ENCODE data around the gene SLC25A17.
"Not testable (repeated sequence)": the region's sequence is repeated elsewhere in the genome, so short reads cannot be mapped to it uniquely, and the experiment has no call there.

SLC25A17 gene

DNA sequence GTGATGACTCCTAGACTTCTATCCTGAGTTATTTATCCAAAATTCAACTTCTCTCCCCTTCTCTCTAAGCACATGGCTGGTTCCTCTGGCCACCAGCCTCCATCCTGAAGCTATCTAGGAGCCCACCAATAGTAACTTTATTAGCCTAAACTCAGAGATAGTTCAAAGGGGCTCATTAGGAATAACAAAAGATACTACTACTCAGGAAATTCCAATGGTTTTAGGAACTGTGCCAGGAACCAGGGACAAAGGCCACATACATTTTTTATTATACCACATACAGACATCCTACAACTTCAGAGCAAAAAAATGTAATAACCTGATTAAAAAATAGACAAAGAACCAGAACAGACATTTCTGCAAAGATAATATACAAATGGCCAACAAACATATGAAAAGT is 27.9 kb downstream of the SLC25A17 start:
- Histone ChIP-seq H3K9ac (ENCODE audit: low read depth, low read length) (no peak overlapping the region), H3K79me2 (ENCODE audit: insufficient read depth, low read length) (no peaks in the 10 kb centered on the region), H3K4me2 (ENCODE audit: insufficient read depth, low read length) (no peak overlapping the region), H3K27me3 (ENCODE audit: insufficient read depth, low read length, poor library complexity) (no peaks in the 10 kb centered on the region), H3K4me1 (ENCODE audit: insufficient read depth, low read length) (no peaks in the 10 kb centered on the region), H4K20me1 (ENCODE audit: insufficient read depth, low read length) (no peaks in the 10 kb centered on the region), H3K36me3 (ENCODE audit: insufficient read depth, low read length) (peaks cover 43% of the 10 kb centered on the region), H3K9me3 (ENCODE audit: insufficient read depth, low read length, severe bottlenecking) (no peaks in the 10 kb centered on the region), H3K27ac (ENCODE audit: low read length) (no peak overlapping the region), H2AFZ (ENCODE audit: low read depth, low read length) (no peak overlapping the region), H3K4me3 (ENCODE audit: low read depth in 1 of 2, low read length in 2 of 2) (no peak overlapping the region)
- ATAC-seq (ENCODE audit: insufficient read depth, low read depth) (no peak), DNase-seq (no peak)
- TF ChIP-seq, protein P1, sequence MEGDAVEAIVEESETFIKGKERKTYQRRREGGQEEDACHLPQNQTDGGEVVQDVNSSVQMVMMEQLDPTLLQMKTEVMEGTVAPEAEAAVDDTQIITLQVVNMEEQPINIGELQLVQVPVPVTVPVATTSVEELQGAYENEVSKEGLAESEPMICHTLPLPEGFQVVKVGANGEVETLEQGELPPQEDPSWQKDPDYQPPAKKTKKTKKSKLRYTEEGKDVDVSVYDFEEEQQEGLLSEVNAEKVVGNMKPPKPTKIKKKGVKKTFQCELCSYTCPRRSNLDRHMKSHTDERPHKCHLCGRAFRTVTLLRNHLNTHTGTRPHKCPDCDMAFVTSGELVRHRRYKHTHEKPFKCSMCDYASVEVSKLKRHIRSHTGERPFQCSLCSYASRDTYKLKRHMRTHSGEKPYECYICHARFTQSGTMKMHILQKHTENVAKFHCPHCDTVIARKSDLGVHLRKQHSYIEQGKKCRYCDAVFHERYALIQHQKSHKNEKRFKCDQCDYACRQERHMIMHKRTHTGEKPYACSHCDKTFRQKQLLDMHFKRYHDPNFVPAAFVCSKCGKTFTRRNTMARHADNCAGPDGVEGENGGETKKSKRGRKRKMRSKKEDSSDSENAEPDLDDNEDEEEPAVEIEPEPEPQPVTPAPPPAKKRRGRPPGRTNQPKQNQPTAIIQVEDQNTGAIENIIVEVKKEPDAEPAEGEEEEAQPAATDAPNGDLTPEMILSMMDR (IDR thresholded peaks at IDR 0.05; ENCODE audit: borderline replicate concordance, extremely low read depth, low read length, poor library complexity, severe bottlenecking) = no peak
- no peak for TF ChIP-seq EZH2 (IDR thresholded peaks at IDR 0.05; ENCODE audit: borderline replicate concordance, low read depth, low read length, severe bottlenecking)

DNA sequence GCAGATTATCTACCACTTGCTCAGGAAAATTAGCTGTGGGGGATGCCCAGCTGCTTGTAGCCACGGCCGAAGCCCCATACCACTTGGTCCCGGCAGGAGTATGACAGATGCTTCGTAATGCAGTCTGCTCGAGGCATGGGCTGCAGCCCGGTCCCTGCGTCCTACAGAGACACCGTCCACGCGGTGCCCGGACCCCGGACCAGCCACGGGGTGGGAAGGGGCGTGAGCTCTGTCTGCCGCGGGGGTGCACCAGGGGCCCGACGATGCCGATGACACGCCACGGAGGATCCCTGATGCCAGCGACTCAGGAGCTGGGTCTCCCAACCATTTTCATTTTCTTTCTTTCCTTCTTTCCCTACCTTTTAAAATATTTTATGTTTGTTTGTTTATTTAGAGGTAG is 30.0 kb downstream of the SLC25A17 start:
- no peak overlapping the region for H3K4me3 ChIP-seq (ENCODE audit: low read depth in 1 of 2, low read length in 2 of 2)
- ATAC-seq (ENCODE audit: insufficient read depth, low read depth) (no peak), DNase-seq (no peak)
- no peaks in the 10 kb centered on the region for H3K4me1 ChIP-seq (ENCODE audit: insufficient read depth, low read length)
- peaks cover 53% of the 10 kb centered on the region for H3K36me3 ChIP-seq (ENCODE audit: insufficient read depth, low read length)
- no peak overlapping the region for H2AFZ ChIP-seq (ENCODE audit: low read depth, low read length)
- no peak overlapping the region for H3K9ac ChIP-seq (ENCODE audit: low read depth, low read length)
- H3K4me2 ChIP-seq (ENCODE audit: insufficient read depth, low read length) = no peak overlapping the region
- H3K27ac ChIP-seq (ENCODE audit: low read length) = no peak overlapping the region
- H3K9me3 ChIP-seq (ENCODE audit: insufficient read depth, low read length, severe bottlenecking) = no peaks in the 10 kb centered on the region
- H3K27me3 ChIP-seq (ENCODE audit: insufficient read depth, low read length, poor library complexity) = no peaks in the 10 kb centered on the region
- H4K20me1 ChIP-seq (ENCODE audit: insufficient read depth, low read length) = no peaks in the 10 kb centered on the region
- H3K79me2 ChIP-seq (ENCODE audit: insufficient read depth, low read length) = no peaks in the 10 kb centered on the region
- TF ChIP-seq EZH2 (IDR thresholded peaks at IDR 0.05; ENCODE audit: borderline replicate concordance, low read depth, low read length, severe bottlenecking) = no peak
- TF ChIP-seq, protein P1 (IDR thresholded peaks at IDR 0.05; ENCODE audit: borderline replicate concordance, extremely low read depth, low read length, poor library complexity, severe bottlenecking) = no peak

DNA sequence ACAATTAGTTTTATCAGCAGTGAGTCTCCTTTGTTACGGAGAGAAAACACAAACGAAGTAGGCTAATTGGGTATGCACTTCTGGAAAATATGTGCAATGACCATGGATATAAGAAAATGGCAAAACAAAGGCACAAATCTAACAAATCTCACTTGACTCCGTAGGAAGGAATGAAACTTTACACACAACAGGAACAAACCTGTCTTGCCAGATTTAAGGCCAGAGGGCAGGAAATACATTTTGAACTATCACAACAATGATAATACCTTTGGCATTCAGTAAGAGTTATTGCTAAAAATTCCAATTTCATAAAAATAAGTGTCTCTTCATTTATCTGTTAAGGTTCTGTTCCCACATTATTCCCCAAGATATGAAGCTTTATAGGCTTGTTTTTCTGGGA is 36.6 kb downstream of the SLC25A17 start:
- H3K9me3 ChIP-seq (ENCODE audit: insufficient read depth, low read length, severe bottlenecking) = no peaks in the 10 kb centered on the region
- DNase-seq (no peak), ATAC-seq (ENCODE audit: insufficient read depth, low read depth) (no peak)
- no peak overlapping the region for H3K4me2 ChIP-seq (ENCODE audit: insufficient read depth, low read length)
- no peak overlapping the region for H3K27ac ChIP-seq (ENCODE audit: low read length)
- H4K20me1 ChIP-seq (ENCODE audit: insufficient read depth, low read length) = no peaks in the 10 kb centered on the region
- no peak overlapping the region for H3K4me3 ChIP-seq (ENCODE audit: low read depth in 1 of 2, low read length in 2 of 2)
- H3K79me2 ChIP-seq (ENCODE audit: insufficient read depth, low read length) = no peaks in the 10 kb centered on the region
- H2AFZ ChIP-seq (ENCODE audit: low read depth, low read length) = no peak overlapping the region
- H3K27me3 ChIP-seq (ENCODE audit: insufficient read depth, low read length, poor library complexity) = no peaks in the 10 kb centered on the region
- H3K4me1 ChIP-seq (ENCODE audit: insufficient read depth, low read length) = no peaks in the 10 kb centered on the region
- H3K36me3 ChIP-seq (ENCODE audit: insufficient read depth, low read length) = peaks cover 55% of the 10 kb centered on the region
- no peak for TF ChIP-seq EZH2 (IDR thresholded peaks at IDR 0.05; ENCODE audit: borderline replicate concordance, low read depth, low read length, severe bottlenecking)
- TF ChIP-seq, protein P1 (IDR thresholded peaks at IDR 0.05; ENCODE audit: borderline replicate concordance, extremely low read depth, low read length, poor library complexity, severe bottlenecking) = no peak
- no peak overlapping the region for H3K9ac ChIP-seq (ENCODE audit: low read depth, low read length)

DNA sequence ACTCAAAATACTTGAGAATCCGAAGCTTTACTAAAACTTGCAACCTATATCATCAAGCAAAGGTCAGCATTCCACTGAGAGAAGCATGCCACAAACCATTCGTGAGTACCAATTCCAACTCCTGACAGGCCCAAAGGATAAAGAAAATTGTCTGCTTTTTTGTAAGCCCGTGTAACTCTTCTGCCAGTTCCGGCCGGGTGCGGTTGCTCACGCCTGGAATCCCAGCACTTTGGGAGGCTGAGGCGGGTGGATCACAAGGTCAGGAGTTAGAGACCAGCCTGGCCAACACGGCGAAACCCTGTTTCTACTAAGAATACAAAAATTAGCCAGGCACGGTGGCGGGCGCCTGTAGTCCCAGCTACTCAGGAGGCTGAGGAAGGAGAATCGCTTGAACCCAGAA is 37.4 kb downstream of the SLC25A17 start:
- not testable (repeated sequence) for H3K9ac ChIP-seq (ENCODE audit: low read depth, low read length); H3K27me3 ChIP-seq (ENCODE audit: insufficient read depth, low read length, poor library complexity); DNase-seq; H2AFZ ChIP-seq (ENCODE audit: low read depth, low read length); H3K4me3 ChIP-seq (ENCODE audit: low read depth in 1 of 2, low read length in 2 of 2); H3K4me1 ChIP-seq (ENCODE audit: insufficient read depth, low read length); H3K9me3 ChIP-seq (ENCODE audit: insufficient read depth, low read length, severe bottlenecking); ATAC-seq (ENCODE audit: insufficient read depth, low read depth); H4K20me1 ChIP-seq (ENCODE audit: insufficient read depth, low read length); H3K27ac ChIP-seq (ENCODE audit: low read length); H3K79me2 ChIP-seq (ENCODE audit: insufficient read depth, low read length); H3K4me2 ChIP-seq (ENCODE audit: insufficient read depth, low read length)
- H3K36me3 ChIP-seq (ENCODE audit: insufficient read depth, low read length) = peaks cover 55% of the 10 kb centered on the region

Measured in DND-41 (cell line).